Measurements from ENCODE around the gene FYN.

- TF ChIP-seq EZH2 (IDR thresholded peaks at IDR 0.05; ENCODE audit: insufficient read depth, poor library complexity, severe bottlenecking) (no peak), EZH2phosphoT487 (IDR thresholded peaks at IDR 0.05; ENCODE audit: insufficient read depth, low read depth) (no peak)
Measured at GRCh38 chr6:111813677-111814310, 59.5 kb downstream of the FYN start.
